GM19395 (cell line): ENCODE data around the gene CCDC178.
A peak's percentile ranks its signal among the peaks of the same experiment; 100 is the strongest.

Source experiments
- ATAC-seq: cut with Tn5 transposase; IDR thresholded peaks from one replicate; pipeline ENCODE4 v1.9.1; 2021; ENCODE audit warnings: mild to moderate bottlenecking, moderate library complexity; ENCODE audit not compliant: unreplicated experiment

The CCDC178 gene

GRCh38 chr18:32920796-32921787 lies 519.4 kb downstream of the CCDC178 start:
- ATAC-seq = no peak

- peak; percentile 97 for ATAC-seq
These were observed 520.7 kb downstream of the CCDC178 start for GRCh38 chr18:32919799-32920198.

GRCh38 chr18:32918692-32919250 lies 521.8 kb downstream of the CCDC178 start:
- ATAC-seq = peak; percentile 40

GRCh38 chr18:32915516-32915915 lies 525.0 kb downstream of the CCDC178 start:
- ATAC-seq = no peak

- ATAC-seq = no peak
These were observed 528.7 kb downstream of the CCDC178 start for GRCh38 chr18:32911660-32912284.

- ATAC-seq = no peak
These were observed 529.7 kb downstream of the CCDC178 start for GRCh38 chr18:32910694-32911296.

- ATAC-seq = no peak
These were observed 530.5 kb downstream of the CCDC178 start for GRCh38 chr18:32909798-32910561.

GRCh38 chr18:32908424-32908805 lies 532.1 kb downstream of the CCDC178 start:
- no peak for ATAC-seq

DNA sequence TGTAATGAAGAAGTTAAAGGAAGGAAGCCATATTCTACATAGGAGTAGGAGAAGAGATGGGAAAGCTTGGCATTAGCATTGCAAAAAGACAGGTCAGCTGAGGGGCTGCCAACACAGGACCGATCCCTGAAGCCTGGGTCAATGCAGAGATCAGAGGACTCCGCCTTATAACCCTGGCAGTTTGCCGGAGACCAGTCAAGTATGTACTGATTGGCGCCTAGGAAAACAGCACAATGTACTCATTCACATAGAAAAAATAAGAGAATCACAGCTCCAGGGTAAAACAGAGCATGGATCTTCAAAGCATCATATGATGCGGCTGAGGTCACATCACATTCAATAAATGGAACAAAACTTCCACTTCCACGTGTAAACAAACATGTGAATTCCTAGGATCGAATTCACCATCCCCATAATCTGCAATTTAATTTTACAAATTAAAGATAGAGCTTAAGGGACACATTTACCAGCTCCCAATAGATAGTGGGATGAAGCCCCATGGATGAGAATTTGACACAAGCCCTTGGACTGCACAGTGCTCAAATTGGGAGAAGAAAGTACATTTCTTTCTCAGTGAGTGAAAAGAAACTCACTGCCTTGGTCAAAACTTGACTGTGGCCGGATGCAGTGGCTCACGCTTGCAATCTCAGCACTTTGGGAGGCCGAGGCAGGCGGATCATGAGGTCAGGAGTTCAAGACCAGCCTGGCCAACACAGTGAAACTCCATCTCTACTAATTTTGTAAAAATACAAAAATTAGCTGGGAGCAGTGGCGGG lies 532.7 kb downstream of the CCDC178 start:
- no peak for ATAC-seq

GRCh38 chr18:32907311-32907585 lies 533.3 kb downstream of the CCDC178 start:
- ATAC-seq = no peak

GRCh38 chr18:32906506-32907310 lies 533.8 kb downstream of the CCDC178 start:
- no peak for ATAC-seq

DNA sequence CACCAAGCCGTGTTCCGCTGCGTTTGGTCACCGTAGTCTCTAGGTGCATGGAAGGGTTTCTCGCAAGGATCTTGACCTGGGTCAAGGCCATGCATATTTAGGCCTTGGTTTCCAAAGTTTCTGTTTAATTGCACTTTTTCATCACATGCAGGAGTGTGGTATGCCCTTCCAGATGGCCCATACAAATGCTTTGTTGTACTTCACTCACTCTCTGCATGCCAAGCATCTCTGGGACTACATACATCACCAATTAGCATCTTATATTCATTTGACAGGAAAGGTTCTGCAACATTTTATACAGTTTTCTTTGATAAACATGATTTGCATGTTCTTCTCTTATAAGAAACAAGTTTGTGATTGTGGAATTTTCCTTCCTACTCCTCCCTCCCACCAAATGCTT lies 534.9 kb downstream of the CCDC178 start:
- ATAC-seq = no peak

DNA sequence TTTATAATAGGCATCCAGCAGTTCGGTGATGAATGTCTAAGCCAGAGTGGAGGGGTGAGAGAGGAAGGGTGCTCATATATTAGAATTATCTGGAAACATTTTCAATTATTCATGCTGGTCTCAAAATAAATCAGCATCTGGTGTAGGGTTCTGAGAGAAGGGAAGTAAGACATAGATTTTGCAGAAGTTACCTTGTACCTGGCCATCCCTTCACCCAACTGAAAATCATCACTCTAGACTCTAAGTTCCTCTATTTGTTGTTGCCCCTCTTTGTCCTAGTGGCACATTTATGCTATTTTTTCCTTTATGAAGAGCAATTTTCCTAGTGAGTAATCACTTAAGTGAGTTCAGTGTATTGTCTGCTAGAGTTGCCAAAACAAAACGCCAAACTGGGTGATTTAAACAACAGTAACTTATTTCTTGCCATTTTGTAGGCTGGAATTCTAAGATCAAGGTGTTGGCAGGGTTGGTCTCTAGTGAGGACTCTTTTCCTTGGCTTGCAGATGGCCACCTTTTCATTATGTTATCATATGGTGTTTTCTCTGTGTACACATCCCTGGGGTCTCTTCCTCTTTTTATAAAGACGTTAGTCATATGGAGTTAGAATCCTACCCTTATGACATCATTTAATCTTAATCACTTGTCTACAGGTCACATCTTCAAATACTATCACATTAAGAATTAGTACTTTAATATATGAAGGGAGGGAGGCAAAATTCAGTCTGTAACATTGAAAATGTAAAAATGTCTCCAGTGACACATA lies 537.8 kb downstream of the CCDC178 start:
- no peak for ATAC-seq

DNA sequence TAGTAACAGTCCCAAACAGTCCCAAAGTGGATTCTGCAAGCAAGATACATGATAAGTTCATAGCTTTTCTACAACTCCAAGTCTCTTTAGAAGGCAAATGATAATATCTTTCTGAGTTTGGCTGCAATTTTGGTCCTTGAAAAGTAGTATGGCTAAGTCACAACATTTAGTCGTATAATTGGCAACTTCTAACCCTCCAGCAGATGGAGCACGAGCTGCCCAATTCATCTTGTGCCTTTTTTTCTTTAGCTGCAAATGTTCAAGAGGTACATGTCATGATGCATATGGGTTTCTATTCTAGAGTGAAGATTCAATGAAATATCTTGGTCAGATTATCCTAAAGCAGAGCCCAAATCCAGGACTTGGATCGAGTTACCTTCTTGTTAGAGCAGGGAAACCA lies 540.7 kb downstream of the CCDC178 start:
- no peak for ATAC-seq

- no peak for ATAC-seq
These were observed 543.6 kb downstream of the CCDC178 start for GRCh38 chr18:32896776-32897547.

DNA sequence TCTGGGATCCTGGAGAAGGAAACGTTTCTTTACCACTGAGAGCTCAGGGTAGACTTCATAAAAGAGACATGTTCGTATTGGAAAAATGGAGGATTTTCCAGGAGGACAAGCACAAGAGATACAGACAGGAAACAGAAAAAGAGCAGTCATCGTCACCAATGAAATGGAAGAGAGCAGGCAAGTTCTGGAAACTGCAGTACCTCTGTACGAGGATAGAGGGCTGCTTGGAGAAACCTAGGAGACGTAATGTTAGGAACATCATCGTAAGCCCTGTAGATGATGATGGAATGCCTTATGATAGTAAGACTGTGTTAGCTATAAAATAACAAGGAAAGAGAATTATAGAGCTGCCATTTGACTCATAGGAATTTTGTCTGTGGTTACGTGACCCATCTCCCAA lies 546.6 kb downstream of the CCDC178 start:
- ATAC-seq = no peak

DNA sequence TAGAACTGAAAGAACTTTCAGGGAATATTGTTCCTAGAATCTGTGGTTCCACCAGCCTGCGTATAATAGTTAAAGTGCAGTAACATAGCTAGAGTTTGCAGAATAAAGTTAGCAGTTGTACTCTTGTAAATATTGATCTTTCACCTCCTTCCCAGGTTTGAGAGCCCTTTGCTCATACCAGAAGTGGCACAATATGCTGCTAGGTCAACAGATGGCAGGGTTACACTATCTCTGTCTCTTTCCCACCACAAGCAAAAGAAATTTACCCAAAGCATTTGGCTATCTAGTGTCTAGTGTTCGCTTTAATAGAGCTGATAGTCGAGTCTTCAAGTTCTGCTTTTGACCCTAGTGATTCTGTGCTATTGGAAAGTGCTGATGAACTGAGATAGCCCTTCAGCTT lies 548.7 kb downstream of the CCDC178 start:
- no peak for ATAC-seq

GRCh38 chr18:32891130-32891529 lies 549.4 kb downstream of the CCDC178 start:
- peak; percentile 83 for ATAC-seq
